Astrocyte (in vitro differentiated cells and primary cell): ENCODE measurements around the gene ZNF541.

ENCODE experiments used
- EZH2 ChIP-seq: IDR thresholded peaks from 2 replicates; pipeline ENCODE4 v1.6.1; 2012; ENCODE audit warnings: mild to moderate bottlenecking, low read length, inconsistent platforms; ENCODE audit not compliant: insufficient read depth
- TF ChIP-seq, protein P1 (sequence below): IDR thresholded peaks from 2 replicates; pipeline ENCODE4 v1.5.1; 2011; ENCODE audit warnings: low read depth, mild to moderate bottlenecking, inconsistent platforms, low read length, moderate library complexity; ENCODE audit not compliant: insufficient read depth

DNA sequence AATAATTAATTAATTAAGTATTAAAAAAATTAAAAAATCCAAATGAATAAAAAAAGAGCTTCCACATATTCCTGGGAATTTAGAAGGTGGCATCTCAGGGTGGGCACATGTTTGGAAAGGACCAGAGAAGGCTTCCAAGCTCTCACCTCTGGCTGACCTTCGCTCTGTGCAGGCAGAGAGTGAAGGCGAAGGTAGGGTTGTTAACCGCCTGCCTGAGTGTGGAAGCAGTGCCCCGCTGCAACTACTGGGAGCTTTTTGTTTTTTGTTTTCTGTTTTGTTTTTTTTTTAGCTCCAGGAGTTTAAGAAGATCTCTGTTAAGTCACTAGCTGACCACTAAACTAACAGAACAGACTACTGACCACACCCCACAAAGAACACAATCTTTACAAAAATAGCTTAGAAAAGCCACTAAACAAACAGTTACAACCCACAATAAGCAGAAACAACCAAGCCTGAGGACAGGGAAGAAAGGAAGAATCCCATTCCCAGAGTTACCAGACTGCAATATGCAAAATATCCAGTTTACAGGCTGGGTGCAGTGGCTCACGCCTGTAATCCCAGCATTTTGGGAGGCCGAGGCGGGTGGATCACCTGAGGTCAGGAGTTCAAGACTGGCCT lies 11.4 kb downstream of the ZNF541 start:
- TF ChIP-seq, protein P1, sequence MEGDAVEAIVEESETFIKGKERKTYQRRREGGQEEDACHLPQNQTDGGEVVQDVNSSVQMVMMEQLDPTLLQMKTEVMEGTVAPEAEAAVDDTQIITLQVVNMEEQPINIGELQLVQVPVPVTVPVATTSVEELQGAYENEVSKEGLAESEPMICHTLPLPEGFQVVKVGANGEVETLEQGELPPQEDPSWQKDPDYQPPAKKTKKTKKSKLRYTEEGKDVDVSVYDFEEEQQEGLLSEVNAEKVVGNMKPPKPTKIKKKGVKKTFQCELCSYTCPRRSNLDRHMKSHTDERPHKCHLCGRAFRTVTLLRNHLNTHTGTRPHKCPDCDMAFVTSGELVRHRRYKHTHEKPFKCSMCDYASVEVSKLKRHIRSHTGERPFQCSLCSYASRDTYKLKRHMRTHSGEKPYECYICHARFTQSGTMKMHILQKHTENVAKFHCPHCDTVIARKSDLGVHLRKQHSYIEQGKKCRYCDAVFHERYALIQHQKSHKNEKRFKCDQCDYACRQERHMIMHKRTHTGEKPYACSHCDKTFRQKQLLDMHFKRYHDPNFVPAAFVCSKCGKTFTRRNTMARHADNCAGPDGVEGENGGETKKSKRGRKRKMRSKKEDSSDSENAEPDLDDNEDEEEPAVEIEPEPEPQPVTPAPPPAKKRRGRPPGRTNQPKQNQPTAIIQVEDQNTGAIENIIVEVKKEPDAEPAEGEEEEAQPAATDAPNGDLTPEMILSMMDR = no peak
- no peak for TF ChIP-seq EZH2
